HG03095 (cell line): ENCODE data around the gene RPS24.
"Not testable (repeated sequence)": the region's sequence is repeated elsewhere in the genome, so short reads cannot be mapped to it uniquely, and the experiment has no call there.

Experiments
- ATAC-seq: cut with Tn5 transposase; IDR thresholded peaks from one replicate; pipeline ENCODE4 v1.9.1; 2021; ENCODE audit warnings: moderate library complexity; ENCODE audit not compliant: unreplicated experiment

RPS24 gene

DNA sequence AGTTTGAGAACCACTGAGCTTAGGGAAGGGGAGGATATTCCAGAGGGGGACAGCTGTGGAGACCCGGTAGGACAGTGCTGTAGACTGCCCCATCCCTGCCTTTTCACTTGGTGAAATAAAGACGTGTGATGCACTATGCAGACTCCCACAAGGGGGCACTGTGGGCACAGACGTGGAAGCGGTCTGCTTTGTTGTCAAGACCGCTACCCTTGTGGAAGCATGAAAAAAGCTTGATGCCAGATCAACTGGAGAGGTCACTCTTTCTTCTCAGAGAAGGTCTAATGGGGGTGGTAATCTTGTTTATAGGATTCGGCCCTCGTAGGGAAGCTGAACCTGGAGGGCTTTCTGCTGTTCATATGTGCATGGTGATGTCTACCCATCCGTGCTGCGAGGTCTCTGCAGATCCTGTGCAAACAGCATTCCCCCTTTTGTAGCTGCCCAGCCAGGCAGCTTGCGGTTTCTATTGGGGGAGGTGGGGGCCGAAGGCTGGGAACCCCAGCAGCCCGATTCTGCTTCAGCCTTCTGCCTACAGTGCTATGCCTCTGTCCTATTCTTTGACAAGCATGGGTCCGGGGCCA is 13.7 kb downstream of the RPS24 start:
- peak; percentile 50 for ATAC-seq

DNA sequence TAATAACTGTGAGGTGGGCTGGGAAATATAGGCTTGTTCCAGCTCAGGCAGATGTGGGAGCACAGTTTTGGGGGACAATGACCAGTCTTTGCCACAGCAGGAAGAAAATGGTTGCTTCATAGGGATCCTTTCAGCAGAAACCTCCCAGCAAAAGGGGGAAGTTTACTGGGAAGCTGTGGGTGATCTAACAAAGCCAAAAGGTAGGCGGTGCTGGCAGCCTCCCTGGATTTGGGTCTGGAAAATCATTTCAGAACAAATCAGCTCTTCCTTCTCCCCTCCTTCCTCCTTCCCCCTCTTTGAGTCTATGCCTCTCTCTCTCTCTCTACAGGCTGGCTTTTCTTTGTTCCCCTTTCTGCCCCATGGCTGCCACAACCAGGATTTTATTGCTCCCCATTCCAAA is 16.2 kb downstream of the RPS24 start:
- no peak for ATAC-seq

DNA sequence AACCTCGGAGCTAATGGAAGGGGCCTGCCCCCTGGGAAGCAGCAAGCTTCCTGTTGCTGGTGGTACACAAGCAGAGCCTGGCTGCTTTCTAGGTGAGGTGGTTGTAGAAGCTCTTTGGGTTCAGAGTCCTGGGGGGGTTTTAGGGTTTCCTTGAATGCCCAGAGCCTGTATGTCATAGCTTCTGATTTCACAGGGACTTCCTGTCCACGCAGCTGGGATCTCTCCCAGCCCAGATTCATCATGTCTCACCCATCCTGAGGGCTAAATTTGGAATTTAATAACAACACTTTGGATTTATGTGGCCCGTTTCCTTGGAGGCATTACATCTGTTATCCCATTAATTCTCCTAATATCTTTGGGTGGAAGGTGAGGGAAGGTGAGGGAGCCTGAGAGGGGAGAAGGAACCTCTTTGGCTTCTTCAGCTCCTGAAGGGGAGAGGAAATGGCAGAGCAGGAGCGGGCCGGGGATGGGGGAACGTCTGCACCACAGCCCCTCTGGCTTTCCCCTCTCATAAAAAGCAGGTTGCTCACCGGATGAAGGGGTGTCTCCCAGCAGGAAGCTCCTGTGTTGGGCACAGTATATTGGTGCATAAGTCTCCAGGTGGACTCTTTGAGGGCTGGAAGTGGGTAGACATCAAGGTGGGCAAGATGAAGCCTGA is 19.7 kb downstream of the RPS24 start:
- no peak for ATAC-seq

DNA sequence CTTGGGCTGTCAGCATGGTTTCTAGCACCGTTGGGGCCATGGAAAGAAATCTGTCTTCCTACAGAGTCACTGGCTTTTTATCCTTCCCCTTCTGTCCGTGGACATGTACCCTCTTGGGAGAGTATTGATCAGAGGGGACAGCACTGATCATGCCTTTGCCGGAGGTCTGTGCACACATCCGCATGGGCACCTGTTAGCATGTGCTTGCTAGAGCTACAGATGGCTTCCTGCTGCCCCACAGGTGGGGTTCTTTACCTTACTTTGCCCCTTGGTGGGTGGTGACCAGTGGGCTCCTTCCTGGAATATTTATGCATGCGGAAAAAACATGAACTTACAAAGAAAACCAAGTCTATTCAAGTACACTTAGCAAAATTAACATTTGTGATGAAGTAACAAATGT is 24.9 kb downstream of the RPS24 start:
- no peak for ATAC-seq

DNA sequence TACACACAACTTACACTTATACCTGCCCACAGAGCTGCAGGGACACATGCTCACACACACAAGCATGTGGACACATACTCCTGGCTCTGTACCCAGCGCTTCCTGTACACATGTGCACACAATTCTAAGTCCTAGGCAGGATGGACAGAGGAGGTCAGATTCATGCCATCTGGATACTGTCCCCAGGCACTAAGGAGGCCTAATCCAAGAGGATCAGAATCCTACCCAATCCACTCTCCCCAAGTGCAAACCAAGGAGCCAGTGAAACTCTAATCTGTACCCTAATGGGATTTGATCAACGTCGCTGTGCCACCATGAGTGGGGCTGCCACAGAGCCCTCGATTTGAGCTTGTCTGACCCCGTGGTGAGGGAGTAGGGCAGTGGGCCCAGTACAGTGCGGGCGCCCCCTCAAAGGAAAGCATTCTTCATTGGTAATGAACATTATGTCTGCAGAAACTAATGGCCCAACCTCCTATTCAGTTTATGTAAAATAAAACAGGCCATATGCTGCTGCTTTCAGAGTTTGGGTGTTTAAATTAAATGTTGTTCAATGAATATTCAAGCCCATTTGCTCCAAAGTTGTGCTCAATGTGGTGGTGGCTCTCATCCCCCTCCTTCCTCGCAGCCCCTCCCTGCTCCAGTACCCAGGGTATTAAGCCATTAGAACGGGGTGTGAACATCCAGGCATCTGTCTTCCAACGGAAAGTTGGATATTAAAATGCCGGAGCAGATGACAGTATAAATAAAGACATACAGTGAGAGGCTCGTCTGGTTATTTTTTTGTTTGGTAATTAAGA is 26.4 kb downstream of the RPS24 start:
- no peak for ATAC-seq

DNA sequence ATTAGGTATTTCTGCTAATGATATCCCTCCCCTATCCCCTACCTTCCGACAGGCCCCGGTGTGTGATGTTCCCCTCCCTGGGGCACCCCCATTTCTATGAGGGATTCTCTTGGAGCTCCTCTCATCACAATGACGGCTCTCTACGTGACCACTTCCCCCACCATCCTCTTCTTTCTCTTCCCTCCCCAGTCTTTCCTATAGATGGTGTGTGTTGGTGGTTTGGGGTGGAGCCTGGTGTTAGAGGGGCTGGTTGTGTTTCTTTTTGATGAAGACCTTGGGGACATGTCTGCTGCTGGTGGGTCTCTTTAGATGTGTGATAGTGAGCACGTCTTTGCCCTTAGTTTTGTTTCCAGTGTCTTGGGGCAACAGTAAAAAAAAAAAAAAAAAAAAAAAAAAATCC is 28.6 kb downstream of the RPS24 start:
- ATAC-seq = no peak

DNA sequence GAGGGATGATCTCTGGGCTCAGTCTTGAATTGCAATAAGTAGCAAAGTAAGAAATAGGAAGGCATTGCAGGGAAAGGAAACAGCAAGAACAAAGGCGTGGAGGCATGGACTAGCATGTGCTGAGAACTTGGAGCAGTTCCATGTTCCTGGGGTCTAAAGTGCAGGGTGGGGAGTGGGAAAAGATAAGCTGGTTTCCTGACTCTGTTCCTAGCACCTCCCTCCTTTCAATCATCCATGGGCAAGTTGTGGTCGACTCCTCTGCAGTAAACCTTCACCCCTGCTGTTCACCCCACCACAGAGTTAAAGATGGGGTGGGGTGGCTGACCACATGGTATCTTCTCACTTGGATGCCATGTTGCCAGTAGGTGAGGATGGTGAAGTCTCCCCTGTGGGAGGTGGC is 29.6 kb downstream of the RPS24 start:
- no peak for ATAC-seq

DNA sequence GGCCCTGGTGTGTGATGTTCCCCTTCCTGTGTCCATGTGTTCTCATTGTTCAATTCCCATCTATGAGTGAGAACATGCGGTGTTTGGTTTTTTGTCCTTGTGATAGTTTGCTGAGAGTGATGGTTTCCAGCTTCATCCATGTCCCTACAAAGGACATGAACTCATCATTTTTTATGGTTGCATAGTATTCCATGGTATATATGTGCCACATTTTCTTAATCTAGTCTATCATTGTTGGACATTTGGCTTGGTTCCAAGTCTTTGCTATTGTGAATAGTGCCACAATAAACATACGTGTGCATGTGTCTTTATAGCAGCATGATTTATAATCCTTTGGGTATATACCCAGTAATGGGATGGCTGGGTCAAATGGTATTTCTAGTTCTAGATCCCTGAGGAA is 31.3 kb downstream of the RPS24 start:
- ATAC-seq = not testable (repeated sequence)

DNA sequence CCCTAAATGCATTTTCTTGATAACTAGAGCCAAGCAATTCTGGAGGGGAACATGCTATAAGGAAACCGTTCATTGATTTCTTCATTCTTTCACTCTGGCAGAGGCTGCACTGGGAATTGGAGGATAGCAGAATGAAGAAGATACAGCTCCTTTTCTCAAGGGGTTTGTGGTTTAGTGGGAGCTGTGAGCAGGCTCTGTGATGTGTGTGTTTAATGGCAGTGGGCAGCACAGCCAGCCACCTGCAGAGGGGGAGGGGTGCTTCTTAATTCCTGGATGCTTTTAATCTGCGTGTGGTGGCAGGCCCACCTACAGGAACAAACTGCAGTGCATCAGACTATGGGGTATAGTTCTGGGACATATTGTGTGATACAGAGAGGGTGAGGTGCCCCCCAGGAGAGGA is 31.9 kb downstream of the RPS24 start:
- ATAC-seq = no peak

DNA sequence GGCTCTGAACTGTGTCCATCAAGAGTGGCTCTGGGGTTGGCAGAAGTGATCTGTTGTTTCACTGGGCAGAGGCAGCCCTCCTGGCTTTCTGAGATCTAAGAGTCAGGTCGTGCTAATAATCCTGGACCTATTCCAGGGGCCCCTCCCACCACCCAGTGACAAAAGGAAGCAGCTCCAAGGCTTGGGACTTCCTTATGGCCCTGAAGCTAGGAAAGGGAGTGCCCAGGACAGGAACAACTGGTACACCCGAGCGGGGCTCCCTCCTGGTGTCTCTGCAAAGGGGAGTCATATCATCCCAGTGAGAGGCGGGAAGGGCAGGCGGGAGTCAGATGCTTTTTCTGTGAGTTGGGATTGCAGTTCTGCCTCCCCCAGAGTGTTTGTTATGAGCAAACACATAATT is 32.3 kb downstream of the RPS24 start:
- no peak for ATAC-seq

DNA sequence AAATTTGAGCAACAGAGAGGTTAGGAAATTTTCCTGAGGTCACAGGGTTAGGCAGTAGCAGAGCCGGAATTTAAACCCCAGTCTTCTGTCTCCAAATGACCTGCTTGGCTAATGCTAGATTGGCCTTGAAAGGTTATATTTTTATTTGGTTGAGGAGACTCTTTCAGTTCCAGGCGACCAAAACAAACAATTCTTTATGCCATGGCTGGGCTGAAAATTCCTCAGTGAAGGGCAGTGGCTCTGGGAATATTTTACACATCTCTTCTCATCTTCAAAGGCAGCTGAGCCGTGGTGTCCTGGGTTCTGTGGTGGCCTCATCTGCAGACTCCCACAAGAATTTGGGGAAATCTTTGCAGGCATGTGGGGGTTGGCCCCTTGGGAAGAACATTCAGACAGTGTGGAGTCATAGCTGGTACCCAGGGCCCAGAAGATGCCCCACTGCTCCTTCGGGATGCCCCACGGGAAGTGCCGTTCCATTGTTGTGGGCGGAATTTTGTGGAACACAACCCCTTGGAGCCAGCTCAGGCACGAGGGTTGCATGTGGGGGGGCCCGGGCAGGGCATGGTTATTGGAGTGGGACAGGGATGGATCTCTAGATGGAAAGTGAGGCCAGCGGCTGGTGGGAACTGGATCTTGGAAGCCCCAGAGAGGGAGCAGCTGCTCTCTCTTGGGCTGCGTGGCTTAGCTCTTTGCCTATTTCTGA is 33.2 kb downstream of the RPS24 start:
- no peak for ATAC-seq

DNA sequence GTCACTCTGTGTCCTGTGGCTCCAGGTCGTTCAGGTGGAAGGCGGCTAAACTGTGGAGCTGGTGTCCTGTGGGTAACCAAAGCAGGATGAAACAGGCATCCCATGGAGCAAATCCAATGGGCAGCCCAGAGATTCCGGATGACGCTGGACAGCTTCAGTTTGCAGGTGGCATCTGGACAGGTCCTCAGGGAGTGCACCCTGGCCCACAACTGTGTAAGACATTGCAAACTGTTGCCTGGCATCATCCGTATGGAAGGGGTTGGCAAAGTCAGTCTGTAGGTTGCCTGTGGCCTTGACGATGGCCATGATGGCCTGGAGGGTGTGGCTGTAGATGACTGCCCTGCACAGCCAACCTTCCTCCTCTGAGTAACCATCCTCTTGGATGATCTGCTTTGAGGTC is 35.5 kb downstream of the RPS24 start:
- no peak for ATAC-seq

DNA sequence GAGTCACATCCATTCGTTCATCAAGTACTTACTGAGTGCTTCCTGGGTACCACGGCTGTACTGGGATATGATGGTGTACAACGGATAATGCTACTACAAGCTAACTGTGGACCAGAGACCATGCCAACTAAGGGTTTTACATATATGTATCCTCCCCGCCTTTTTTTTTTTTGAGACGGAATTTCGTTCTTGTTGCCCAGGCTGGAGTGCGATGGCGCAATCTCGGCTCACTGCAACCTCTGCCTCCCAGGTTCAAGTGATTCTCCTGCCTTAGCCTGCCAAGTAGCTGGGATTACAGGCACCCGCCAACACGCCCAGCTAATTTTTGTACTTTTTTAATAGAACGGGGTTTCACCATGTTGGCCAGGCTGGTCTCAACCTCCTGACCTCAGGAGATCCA is 36.4 kb downstream of the RPS24 start:
- ATAC-seq = not testable (repeated sequence)

DNA sequence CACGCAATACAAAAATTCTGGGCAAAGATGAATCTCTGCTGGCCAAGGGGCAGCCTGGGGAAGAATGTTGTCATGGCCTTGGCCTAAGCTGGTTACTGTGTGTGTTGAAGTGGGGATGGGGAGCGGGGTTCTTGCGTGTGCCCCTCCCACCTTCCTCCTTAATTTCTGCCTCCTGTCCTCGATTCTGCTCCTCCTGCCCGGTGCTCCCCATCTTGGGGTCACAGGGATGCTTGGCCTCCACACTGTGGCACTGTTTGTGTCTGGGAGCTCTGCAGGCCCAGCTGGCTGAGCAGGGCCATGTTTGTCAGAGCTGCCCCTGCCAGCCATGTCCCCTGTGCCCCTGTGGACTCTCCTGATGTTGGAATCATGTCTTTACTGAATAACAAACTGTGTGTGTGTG is 37.1 kb downstream of the RPS24 start:
- no peak for ATAC-seq

DNA sequence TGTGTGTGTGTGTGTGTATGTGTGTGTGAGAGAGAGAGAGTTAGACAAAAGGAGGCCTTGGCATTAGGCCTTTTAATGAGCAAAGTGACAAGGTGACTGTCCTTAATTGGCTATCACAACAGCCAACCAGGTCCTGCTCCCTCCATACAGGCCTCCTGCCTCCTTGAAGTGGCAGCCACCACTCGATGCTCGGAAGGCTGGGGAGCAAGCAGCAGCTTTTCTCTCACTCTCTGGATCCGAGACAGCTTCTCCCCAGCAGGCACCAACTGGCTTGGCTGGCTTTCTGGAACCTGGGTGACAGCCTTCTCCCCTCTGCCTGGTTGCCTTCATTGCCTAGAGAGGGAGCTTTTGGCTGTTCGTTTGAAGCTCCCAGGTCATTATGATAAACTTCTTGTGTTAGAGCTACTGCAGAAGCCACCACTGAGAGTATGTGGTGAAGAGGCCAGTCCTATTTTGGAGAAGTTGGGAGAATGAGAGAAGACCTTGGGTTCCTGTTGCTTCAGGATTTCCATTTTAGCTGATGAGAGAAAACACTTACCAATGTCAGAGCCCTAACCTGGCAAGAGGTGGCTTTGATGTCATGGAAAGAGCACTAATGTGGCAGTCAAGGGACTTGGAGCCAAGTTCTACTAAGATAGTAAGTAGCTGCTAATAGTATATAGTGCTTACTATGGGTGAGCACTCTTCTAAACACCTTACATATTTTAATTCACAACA is 37.6 kb downstream of the RPS24 start:
- no peak for ATAC-seq

DNA sequence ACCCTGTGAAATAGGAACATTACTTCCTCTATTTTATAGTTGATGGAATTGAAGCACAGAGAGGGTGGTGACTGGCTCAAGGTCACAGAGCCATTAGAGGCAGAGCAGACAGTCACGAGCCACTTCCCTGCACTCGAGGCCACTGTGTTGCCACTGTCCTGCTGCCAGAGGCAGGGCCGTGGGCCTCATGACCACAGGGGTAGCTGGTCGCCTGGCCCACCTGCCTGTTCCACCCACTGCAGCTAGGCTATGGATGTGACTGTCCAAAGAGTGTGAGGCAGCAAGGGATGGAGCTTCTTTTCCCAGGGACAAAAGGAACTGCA is 38.2 kb downstream of the RPS24 start:
- ATAC-seq = no peak

DNA sequence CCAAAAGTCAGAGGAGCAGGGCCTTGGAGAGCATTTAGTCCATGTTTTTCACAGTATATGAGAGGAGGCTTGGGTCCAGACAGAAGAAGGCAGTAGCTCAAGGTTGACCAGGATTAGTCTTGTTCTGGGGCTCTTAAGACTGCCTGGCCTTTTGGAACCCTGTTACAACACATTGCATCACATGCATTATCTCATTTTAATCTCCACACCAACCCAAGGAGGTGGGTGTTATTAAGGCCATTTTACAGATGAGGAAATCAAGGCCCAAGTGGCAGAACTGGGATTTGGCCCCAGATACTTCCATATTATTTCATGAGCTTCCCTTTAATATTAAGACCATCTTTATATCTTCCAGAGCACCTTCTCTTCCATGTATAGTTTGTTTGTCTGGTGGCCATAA is 38.8 kb downstream of the RPS24 start:
- ATAC-seq = no peak

DNA sequence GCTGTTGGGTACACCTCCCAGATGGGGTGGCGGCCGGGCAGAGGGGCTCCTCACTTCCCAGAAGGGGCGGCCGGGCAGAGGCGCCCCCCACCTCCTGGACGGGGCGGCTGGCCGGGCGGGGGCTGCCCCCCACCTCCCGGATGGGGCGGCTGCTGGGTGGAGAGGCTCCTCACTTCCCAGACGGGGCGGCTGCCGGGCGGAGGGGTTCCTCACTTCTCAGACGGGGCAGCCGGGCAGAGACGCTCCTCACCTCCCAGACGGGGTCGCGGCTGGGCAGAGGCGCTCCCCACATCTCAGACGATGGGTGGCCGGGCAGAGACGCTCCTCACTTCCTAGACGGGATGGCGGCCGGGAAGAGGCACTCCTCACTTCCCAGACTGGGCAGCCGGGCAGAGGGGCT is 42.1 kb downstream of the RPS24 start:
- ATAC-seq = not testable (repeated sequence)

DNA sequence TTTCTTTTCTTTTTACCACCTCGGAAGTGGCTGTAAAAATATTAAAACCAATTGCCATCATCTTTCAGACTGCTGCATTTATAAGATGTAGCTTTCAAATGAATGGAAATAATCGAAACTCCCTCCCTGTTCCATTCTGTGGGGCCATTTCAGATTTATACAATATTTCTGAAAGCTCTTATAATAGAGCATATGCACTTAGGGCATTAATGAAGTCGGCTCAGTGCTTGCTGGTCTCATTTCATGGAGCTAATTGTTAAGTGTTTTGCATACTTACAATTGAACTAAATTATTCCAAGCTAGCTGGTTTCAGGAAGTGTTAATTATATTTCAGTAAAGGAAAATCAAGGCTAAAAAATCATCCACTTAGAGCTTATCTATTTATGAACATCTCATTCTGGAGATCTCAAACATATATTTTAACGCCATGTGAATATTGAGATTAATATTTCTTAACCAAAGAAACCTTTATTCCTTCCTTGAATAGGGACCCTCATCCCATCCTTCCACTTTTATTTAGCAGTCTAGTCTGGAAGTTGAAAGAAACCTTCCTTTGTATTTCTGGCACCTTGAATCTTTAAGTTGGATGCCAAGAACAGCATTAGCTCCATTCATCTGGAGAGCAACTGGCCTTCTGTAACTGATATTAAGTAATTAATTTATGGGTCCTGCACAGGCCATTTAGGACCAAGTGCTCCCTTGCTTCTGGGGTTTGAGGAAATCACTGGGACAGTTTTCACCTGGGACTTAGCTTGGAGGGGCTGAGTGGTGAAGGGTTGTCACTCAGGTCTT is 45.1 kb downstream of the RPS24 start:
- no peak for ATAC-seq

DNA sequence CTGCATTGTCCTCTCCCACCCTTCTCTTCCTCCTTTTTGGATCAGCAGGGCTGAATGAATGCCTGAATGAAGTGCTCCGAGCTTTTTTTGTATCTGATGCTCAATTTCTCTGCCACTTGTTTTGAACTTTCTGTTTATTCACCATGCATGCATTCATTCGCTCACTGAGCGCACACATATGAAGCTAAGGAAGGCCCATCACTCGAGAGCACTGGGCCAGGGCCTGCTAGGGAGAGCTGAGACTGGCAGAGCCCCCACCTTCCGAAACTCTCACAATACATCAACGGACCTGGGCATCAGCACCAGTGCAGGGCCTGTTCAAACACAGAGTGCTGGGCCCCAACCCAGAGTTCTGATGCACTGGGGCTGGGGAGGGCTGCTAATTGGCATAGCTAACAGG is 45.7 kb downstream of the RPS24 start:
- no peak for ATAC-seq
